Thyroid gland (tissue), 4 donors: ENCODE measurements around the gene CDV3.

Experiments
- POLR2A ChIP-seq, 2 donors: fragments of 450-650 bp; IDR thresholded peaks; one replicate each; pipeline ENCODE4 v1.6.1; 2017; ENCODE audit warnings: antibody characterized with exemption in 2 of 2, mild to moderate bottlenecking in 2 of 2, moderate library complexity in 1 of 2
- TF ChIP-seq, protein P1 (sequence below), 6 experiments: fragments of 200-600 bp in 3 of 6; fragments of 450-650 bp in 3 of 6; sonication (generic) in 3 of 6; IDR thresholded peaks; one replicate each; pipeline ENCODE4 v1.5.1; 2016 to 2019; ENCODE audit warnings: antibody characterized with exemption in 6 of 6, mild to moderate bottlenecking in 2 of 6, inconsistent platforms in 1 of 6, moderate library complexity in 1 of 6

DNA sequence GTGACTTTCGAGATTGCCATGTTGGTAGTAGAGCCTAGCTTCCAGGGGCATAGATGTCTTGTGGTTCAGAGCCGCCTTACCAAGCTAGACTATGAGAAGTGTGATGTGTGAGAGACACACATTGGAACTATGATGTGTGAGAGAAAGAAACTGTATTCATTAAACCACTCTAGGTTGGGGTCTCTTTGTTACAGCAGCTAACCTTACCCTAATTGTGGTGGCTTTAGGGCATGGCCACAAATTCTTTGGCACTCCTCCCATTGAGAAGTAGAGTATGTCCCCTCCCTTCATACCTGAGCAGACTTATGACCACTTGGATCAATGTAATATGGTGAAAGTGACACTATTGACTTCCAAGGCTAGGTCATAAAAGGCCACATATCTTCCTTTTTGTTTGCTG, 35.3 kb upstream of the CDV3 start:
- TF ChIP-seq, protein P1, sequence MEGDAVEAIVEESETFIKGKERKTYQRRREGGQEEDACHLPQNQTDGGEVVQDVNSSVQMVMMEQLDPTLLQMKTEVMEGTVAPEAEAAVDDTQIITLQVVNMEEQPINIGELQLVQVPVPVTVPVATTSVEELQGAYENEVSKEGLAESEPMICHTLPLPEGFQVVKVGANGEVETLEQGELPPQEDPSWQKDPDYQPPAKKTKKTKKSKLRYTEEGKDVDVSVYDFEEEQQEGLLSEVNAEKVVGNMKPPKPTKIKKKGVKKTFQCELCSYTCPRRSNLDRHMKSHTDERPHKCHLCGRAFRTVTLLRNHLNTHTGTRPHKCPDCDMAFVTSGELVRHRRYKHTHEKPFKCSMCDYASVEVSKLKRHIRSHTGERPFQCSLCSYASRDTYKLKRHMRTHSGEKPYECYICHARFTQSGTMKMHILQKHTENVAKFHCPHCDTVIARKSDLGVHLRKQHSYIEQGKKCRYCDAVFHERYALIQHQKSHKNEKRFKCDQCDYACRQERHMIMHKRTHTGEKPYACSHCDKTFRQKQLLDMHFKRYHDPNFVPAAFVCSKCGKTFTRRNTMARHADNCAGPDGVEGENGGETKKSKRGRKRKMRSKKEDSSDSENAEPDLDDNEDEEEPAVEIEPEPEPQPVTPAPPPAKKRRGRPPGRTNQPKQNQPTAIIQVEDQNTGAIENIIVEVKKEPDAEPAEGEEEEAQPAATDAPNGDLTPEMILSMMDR (IDR thresholded peaks at IDR 0.05), result no peak
- TF ChIP-seq POLR2A (IDR thresholded peaks at IDR 0.05), result no peak
